Activated naive CD8-positive, alpha-beta T cell treated with anti-CD3 and anti-CD28 coated beads, Interleukin-2, amount 50 U/mL, for 16 hours (primary cell): ENCODE measurements around the gene TMEM61.
"Not testable (repeated sequence)": the region's sequence is repeated elsewhere in the genome, so short reads cannot be mapped to it uniquely, and the experiment has no call there.

ENCODE experiments used
- DNase-seq: peaks from one replicate; pipeline ENCODE4 v3.0.0-alpha.2; 2020; ENCODE audit warnings: low read depth, low spot score

The TMEM61 gene

GRCh38 chr1:54962612-54963395 lies 17.6 kb upstream of the TMEM61 start:
- no peak for DNase-seq

DNA sequence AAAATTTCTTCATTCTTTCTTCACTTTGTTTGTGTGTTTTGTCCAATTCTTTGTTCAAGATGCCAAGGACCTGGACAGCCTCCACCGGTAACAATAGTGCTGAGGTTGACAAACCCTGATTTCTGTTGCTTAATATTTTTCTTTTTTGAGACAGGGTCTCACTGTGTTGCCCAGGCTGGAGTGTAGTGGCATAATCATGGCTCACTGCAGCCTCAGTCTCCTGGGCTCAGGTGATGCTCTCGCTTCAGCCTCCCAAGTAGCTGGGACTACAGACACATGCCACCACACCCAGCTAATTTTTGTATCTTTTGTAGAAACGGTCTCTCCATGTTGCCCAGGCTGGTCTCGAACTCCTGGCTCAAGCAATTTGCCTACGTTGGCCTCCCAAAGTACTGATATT lies 16.6 kb upstream of the TMEM61 start:
- not testable (repeated sequence) for DNase-seq

DNA sequence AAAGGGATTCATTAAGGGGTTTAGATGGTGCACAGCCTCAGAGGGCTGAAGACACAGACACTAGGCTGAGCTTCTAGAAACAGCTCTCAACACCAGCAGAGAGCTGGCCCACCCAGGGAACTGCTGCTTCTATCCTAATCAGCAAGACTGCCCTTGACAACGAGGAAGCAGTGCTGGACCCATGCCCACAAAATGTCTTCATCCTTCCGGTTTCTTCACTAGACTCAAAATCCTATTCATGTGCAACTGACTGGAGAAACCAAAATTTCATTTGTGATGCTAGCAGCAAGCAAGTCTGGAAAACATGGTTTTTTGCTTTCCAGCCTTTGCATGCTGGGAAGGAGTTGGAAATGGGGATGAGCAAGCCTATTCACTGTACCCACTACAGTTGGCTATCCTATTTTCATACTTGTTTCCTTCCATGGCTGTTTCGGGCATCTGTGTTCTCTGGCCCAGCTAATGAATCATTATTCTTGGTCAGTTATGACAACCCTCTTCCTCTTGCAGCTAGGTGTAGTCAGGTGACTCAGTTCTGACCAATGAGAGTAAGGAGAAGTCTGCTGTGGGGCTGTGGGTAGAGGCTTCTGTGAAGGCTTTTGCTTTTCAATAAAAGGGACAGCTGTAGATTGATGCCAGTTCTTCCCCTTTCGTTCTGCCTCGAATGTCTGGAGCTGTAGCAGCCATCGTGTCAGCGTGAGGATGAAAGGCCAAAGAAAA lies 14.6 kb upstream of the TMEM61 start:
- no peak for DNase-seq

DNA sequence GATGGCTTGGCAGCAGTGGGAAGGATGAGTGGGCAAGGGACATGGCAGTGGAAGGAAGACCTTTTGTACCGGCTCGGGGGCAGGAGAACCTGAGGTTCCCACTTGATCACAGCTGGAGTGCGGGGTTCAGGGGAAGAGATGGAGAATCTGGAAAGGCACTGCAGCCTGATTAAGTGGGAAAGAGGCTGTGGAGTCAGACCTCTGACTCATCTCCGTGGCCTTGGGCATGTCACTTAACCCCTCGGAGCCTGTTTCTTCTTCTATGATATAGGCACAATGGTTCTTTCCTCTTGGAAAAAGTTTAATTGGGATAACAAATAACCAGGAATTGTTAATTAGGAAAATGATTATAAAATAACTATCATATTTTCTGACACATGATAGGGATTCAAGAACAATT lies 13.1 kb upstream of the TMEM61 start:
- DNase-seq = no peak

- no peak for DNase-seq
Measured at GRCh38 chr1:54968551-54968950, 11.9 kb upstream of the TMEM61 start.

GRCh38 chr1:54969879-54970278 lies 10.5 kb upstream of the TMEM61 start:
- no peak for DNase-seq

- no peak for DNase-seq
Measured at GRCh38 chr1:54970901-54971300, 9.5 kb upstream of the TMEM61 start.

- no peak for DNase-seq
Measured at GRCh38 chr1:54971317-54971791, 9.1 kb upstream of the TMEM61 start.

DNA sequence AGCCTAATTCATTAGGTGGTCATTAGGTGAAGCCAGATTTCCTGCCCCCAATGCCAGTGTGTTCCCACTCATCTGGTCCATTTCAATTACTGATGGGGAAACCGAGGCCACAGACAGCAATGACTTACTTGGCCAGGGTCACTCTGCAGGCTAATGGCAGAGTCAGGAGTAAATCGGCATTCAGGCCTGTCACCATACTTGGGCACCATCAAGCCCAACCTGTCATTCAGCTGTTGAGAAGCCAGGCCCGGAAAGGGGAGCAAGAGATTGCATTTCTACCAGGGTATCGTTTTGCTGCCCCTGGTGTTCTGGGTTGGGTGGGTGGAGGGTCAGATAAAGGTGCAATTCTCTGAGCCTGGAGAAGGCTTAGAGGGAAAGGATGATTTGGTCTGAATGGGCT lies 8.0 kb upstream of the TMEM61 start:
- DNase-seq = no peak

GRCh38 chr1:54973205-54973921 lies 7.1 kb upstream of the TMEM61 start:
- no peak for DNase-seq

GRCh38 chr1:54975356-54976108 lies 4.9 kb upstream of the TMEM61 start:
- DNase-seq = no peak

DNA sequence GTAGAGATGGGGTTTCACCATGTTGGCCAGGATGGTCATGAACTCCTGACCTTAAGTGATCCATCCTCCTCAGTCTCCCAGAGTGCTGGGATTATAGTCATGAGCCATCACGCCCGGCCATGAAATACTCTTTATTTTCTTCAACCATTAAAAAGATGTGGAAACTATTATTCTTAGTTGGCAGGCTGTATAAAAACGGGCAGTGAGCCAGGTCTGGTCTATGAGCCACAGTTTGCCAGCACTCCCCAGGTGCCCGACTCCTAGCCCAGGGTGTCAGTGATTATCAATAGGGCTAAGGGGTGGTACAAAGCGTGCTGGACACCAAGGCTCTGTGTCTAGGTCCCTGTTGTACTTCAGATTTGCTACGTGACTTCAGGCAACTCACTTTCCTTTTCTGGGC lies 3.7 kb upstream of the TMEM61 start:
- no peak for DNase-seq

- DNase-seq = no peak
Measured at GRCh38 chr1:54977533-54978297, 2.7 kb upstream of the TMEM61 start.

DNA sequence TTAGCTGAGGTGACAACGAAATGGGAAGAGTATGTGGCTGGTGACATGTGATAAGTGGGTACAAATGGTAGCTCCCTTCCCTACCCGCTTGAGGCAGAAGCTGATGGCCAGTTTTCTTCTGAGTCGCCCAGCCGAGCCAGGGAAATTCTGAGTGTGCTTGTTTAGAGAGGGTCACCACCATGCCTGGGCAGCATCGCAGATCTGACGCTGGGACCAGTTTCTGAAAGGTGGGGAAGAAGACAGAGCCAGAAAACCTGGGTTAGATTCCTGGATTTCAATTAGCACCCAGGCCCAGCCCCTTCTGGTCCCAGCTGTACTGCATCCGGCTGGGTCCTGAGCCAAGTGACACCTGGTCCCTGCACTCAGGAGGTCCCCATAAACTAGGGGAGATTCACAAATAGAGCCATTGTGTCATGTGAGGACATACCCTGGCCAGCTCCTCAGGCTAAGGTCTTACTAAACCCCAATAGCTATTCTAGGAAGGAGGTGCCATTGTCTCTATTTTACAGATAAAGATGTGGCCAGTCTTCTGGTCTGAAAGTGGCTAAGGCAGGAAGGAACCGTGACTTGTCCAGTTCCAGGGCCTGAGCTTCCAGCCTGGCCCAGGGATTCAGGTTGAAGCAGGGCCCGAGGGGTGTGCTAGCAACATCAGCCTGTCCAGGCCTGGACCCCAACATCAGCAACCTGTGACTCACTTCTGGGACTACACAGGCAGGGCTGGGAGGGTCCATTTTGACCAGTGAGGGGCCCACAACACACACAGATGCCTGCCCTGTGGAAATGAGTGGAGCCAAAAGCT lies 1.7 kb upstream of the TMEM61 start:
- no peak for DNase-seq

GRCh38 chr1:54979327-54979891 lies 1.0 kb upstream of the TMEM61 start:
- no peak for DNase-seq

DNA sequence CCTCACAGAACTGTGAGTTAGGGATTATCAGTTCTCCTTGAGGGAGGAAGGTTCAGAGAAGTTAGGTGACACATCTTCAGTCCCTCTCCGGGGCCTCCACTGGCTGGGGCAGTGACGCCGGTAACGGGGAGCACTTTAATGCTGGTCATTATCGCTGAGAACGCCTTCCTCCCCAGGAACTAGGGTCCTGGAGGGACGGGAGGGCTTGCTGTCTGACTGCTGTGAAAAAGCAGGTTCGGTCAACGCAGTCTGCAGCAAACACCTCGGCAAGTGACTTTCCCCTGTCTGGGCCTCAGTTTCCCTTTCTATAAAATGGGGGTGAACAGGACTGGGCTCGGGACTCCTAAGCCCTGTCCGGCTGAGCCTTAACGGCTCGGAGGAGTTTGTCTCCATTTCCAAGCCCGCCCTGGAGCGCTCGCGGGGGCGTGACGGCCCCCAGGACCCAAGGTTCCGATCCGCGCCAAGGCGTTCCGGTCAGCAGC lies 341 bp upstream of the TMEM61 start:
- no peak for DNase-seq

GRCh38 chr1:54981466-54981865 lies 1.0 kb downstream of the TMEM61 start:
- DNase-seq = no peak

- DNase-seq = no peak
Measured at GRCh38 chr1:54982739-54983138, 2.3 kb downstream of the TMEM61 start.

DNA sequence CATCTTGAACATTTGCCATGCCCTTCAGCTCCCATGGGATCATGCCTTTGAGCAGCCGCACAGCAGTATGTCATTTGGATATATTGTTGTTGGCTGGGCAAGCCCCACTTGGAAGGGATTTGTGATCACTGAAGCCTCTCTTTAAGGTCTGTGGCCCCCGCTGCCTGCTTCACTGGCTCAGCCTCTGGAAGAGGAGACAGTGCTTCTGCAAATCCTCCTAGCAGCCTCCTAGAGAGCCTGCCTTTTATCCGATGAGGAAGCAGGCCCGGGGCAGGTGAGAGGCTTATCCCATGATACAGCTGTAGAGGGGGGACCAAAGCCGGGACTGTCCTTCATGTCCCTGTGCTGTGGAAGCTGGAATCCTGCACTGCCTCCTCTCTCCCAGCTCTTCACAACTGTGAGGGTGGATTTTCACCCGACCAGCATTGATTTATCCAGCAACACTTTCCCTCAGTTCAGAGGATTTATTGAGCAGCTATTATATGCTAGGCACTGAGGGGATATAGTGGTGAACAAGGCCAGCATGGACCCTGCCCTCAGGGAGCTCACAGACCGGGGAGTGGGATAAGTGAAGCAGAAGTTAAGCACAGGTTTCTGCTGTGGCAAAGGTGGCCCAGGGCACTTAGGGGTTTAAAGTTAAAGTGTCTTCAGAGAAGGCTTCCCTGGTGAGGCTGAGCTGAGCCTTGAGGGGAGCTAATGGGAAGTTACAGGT lies 3.9 kb downstream of the TMEM61 start:
- no peak for DNase-seq
